Ovary (tissue), 3 donors: Measurements from ENCODE around the gene INHA.
A peak's percentile ranks its signal among the peaks of the same experiment; 100 is the strongest.

Experiments used
- CTCF ChIP-seq, 3 donors: fragments of 450-650 bp in 2 of 3; fragments of 200-600 bp in 1 of 3; IDR thresholded peaks; one replicate each; pipeline versions ENCODE4 v1.5.1 to v1.8.0; 2016 to 2022; ENCODE audit warnings: antibody characterized with exemption in 3 of 3, mild to moderate bottlenecking in 1 of 3
- POLR2A ChIP-seq: fragments of 450-650 bp; IDR thresholded peaks from one replicate; pipeline ENCODE4 v1.6.1; 2017; ENCODE audit warnings: antibody characterized with exemption, mild to moderate bottlenecking, moderate library complexity
- donor health status: DM: no; HTN: no; CAD: no.

- TF ChIP-seq CTCF (IDR thresholded peaks at IDR 0.05) (peak; percentile 89 to 99 (median 99)), POLR2A (no peak)
Measured at GRCh38 chr2:219530048-219530963, 41.8 kb upstream of the INHA start.
